SK-N-SH treated with all-trans-retinoic acid at 6 μM for 48 hours (cell line): ENCODE measurements around the gene GPRC5B.

ENCODE experiments used
- ATAC-seq: fragments of 200-7000 bp; cut with Tn5 transposase; 3 replicates; pipeline ENCODE4 v1.9.1; 2020; ENCODE audit warnings: mild to moderate bottlenecking, moderate library complexity
- CREB5 ChIP-seq: fragments of 250-450 bp; sonication (Bioruptor Pico); IDR thresholded peaks from 2 replicates; pipeline ENCODE4 v1.5.1; 2020; ENCODE audit warnings: low read depth, mild to moderate bottlenecking, moderate library complexity
- CSDC2 ChIP-seq: fragments of 250-450 bp; sonication (Bioruptor Pico); IDR thresholded peaks from 2 replicates; pipeline ENCODE4 v1.5.0; 2020; ENCODE audit warnings: mild to moderate bottlenecking, moderate library complexity
- CSRNP3 ChIP-seq: fragments of 250-450 bp; sonication (Bioruptor Pico); IDR thresholded peaks from 2 replicates; pipeline ENCODE4 v1.5.1; 2021; ENCODE audit warnings: mild to moderate bottlenecking, moderate library complexity
- ESRRG ChIP-seq: fragments of 250-450 bp; sonication (Bioruptor Pico); IDR thresholded peaks from 2 replicates; pipeline ENCODE4 v1.6.1; 2021; ENCODE audit warnings: mild to moderate bottlenecking
- GLIS3 ChIP-seq: fragments of 250-450 bp; sonication (Bioruptor Pico); IDR thresholded peaks from 2 replicates; pipeline ENCODE4 v1.5.0; 2020; ENCODE audit warnings: mild to moderate bottlenecking, moderate library complexity
- ISL1 ChIP-seq: fragments of 250-450 bp; sonication (Bioruptor Pico); IDR thresholded peaks from 2 replicates; pipeline ENCODE4 v2.1.2; 2022; ENCODE audit warnings: mild to moderate bottlenecking, moderate library complexity
- OSR1 ChIP-seq: fragments of 250-450 bp; sonication (Bioruptor Pico); IDR thresholded peaks from 2 replicates; pipeline ENCODE4 v1.8.0; 2022; ENCODE audit warnings: moderate library complexity, mild to moderate bottlenecking, inconsistent platforms
- PATZ1 ChIP-seq: fragments of 250-450 bp; sonication (Bioruptor Pico); IDR thresholded peaks from 2 replicates; pipeline ENCODE4 v1.8.0; 2020; ENCODE audit warnings: mild to moderate bottlenecking, moderate library complexity, borderline replicate concordance
- POU6F1 ChIP-seq: fragments of 250-450 bp; sonication (Bioruptor Pico); IDR thresholded peaks from 2 replicates; pipeline ENCODE4 v1.8.0; 2021; ENCODE audit warnings: low read depth, mild to moderate bottlenecking, moderate library complexity, borderline replicate concordance
- RARB ChIP-seq: fragments of 250-450 bp; sonication (Bioruptor Pico); IDR thresholded peaks from 2 replicates; pipeline ENCODE4 v1.8.0; 2021; ENCODE audit warnings: mild to moderate bottlenecking, moderate library complexity
- SNAI2 ChIP-seq: fragments of 250-450 bp; sonication (Bioruptor Pico); IDR thresholded peaks from 2 replicates; pipeline ENCODE4 v1.5.0; 2020; ENCODE audit warnings: mild to moderate bottlenecking, moderate library complexity
- TOX ChIP-seq: fragments of 250-450 bp; sonication (Bioruptor Pico); IDR thresholded peaks from 2 replicates; pipeline ENCODE4 v1.8.0; 2021; ENCODE audit warnings: mild to moderate bottlenecking, moderate library complexity, borderline replicate concordance
- TSHZ2 ChIP-seq: fragments of 250-450 bp; sonication (Bioruptor Pico); IDR thresholded peaks from 2 replicates; pipeline ENCODE4 v1.5.0; 2020; ENCODE audit warnings: mild to moderate bottlenecking, moderate library complexity
- ZFP3 ChIP-seq: fragments of 250-450 bp; sonication (Bioruptor Pico); IDR thresholded peaks from 2 replicates; pipeline ENCODE4 v1.5.0; 2020; ENCODE audit warnings: mild to moderate bottlenecking, moderate library complexity
- ZFP30 ChIP-seq: fragments of 450-650 bp; formaldehyde crosslinking; IDR thresholded peaks from 2 replicates; pipeline ENCODE4 v1.5.0; 2022; ENCODE audit warnings: mild to moderate bottlenecking, moderate library complexity
- ZNF565 ChIP-seq: fragments of 450-650 bp; formaldehyde crosslinking; conservative IDR thresholded peaks from 2 replicates; pipeline ENCODE4 v1.5.0; 2020; ENCODE audit warnings: low read depth, mild to moderate bottlenecking, moderate library complexity
- ZNF70 ChIP-seq: fragments of 450-650 bp; formaldehyde crosslinking; IDR thresholded peaks from 2 replicates; pipeline ENCODE4 v1.5.0; 2020; ENCODE audit warnings: mild to moderate bottlenecking, moderate library complexity
- ZNF8 ChIP-seq: fragments of 450-650 bp; formaldehyde crosslinking; IDR thresholded peaks from 2 replicates; pipeline ENCODE4 v1.5.0; 2020; ENCODE audit warnings: mild to moderate bottlenecking, moderate library complexity

GPRC5B gene

GRCh38 chr16:19898166-19898565 is 13.5 kb upstream of the GPRC5B start:
- ATAC-seq = no peak
- TF ChIP-seq PATZ1 (CRISPR knock-in tag) (no peak), ZNF70 (no peak), ZNF565 (CRISPR knock-in tag) (no peak), RARB (CRISPR knock-in tag) (no peak), ESRRG (CRISPR knock-in tag) (no peak), POU6F1 (no peak), CSRNP3 (CRISPR knock-in tag) (no peak), TOX (CRISPR knock-in tag) (no peak), ISL1 (no peak)
- TF ChIP-seq, all 23 proteins: peak for 0

GRCh38 chr16:19896951-19897350 is 12.3 kb upstream of the GPRC5B start:
- ATAC-seq = no peak
- TF ChIP-seq ISL1 = no peak
- no peak for TF ChIP-seq GLIS3 (CRISPR knock-in tag)
- TF ChIP-seq CSDC2 (CRISPR knock-in tag) = no peak
- TF ChIP-seq CREB5 (CRISPR knock-in tag) = no peak
- TF ChIP-seq ZNF8 = no peak
- no peak for TF ChIP-seq POU6F1
- no peak for TF ChIP-seq ZFP3 (CRISPR knock-in tag)
- TF ChIP-seq SNAI2 (CRISPR knock-in tag) = no peak
- TF ChIP-seq PATZ1 (CRISPR knock-in tag) = no peak
- no peak for TF ChIP-seq TSHZ2 (CRISPR knock-in tag)
- TF ChIP-seq, all 23 proteins: peak for 0

- no peak for ATAC-seq
- no peak for TF ChIP-seq PATZ1 (CRISPR knock-in tag)
- no peak for TF ChIP-seq CREB5 (CRISPR knock-in tag)
- no peak for TF ChIP-seq SNAI2 (CRISPR knock-in tag)
- TF ChIP-seq RARB (CRISPR knock-in tag) = no peak
- no peak for TF ChIP-seq ESRRG (CRISPR knock-in tag)
- TF ChIP-seq CSDC2 (CRISPR knock-in tag) = no peak
- no peak for TF ChIP-seq CSRNP3 (CRISPR knock-in tag)
- TF ChIP-seq ZFP30 (CRISPR knock-in tag) = no peak
- TF ChIP-seq ZNF70 = no peak
- TF ChIP-seq OSR1 (CRISPR knock-in tag) = no peak
- TF ChIP-seq GLIS3 (CRISPR knock-in tag) = no peak
- TF ChIP-seq ZNF8 = no peak
Observed at GRCh38 chr16:19894586-19894985, 9.9 kb upstream of the GPRC5B start.
